ENCODE data around the gene FKBP9.
"Not testable (repeated sequence)": the region's sequence is repeated elsewhere in the genome, so short reads cannot be mapped to it uniquely, and the experiment has no call there.

FKBP9 gene

GRCh38 chr7:32957326-32958045 is at the start of gene FKBP9:
Gene FKBP9, plus strand, starts transcription at chr7:32957440. Its CDS starts 134 bp downstream, at chr7:32957574.
- no peak for DNase-seq (ENCODE audit: low read depth, low spot score)

DNA sequence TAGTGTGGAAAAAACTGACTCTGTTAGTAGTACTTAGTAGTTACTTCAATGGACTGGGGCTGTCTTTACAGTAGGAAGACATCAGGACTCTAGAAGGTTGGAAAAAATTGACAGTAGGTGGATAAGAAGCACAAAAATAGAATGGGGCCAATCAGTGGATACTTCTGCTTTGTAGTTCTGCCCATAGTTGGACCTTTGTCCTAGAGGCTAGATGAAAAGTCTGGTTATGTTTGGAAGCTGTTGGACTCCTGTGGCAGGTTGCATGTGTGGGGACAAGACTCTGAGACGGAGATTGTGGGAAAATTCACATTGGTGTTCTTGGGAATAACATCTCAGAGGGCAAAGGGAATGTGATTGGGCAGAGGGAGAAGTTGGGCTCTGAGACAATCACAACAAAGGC is 47.0 kb upstream of the FKBP9 start:
- DNase-seq (ENCODE audit: low read depth, low spot score) = no peak

DNA sequence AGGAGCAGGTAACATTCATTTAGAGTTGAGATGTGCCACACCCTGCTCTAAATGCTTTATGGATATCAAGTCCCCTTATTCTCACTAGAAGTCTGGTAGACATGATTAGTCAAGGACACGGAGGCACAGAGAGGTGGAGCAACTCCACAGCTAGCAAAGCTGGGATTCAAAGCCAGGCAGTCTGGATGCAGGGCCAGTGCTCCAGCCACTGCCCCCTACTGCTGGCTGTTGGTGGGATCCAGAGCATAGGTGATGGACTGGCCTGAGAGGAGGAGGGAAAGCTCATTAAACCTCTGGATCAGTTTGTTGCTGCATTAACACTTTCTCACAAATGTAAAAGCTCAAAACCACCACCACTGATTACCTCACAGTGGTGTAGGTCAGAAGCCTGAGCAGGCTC is 43.1 kb upstream of the FKBP9 start:
- no peak for DNase-seq (ENCODE audit: low read depth, low spot score)

DNA sequence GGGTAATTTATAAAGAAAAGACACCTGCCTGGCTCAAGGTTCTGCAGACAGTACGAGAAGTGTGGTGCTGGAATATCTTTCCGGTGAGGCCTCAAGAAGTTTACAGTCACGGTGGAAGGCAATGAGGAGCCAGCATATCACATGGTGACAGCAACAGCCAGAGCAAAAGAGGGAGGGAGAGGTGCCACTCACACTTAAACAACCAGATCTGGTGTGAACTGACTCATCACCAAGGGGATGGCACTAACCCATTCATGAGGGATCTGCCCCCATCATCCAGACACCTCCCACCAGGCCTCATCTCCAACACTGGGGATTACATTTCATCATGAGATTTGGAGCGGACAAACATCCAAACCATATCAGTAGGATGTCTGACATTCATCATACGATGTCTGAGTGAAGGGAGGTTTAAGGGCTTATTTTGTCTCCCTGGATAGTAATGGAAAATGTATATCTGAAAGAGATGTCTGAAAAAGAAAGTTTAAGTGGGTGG is 42.2 kb upstream of the FKBP9 start:
- DNase-seq (ENCODE audit: low read depth, low spot score) = no peak

DNA sequence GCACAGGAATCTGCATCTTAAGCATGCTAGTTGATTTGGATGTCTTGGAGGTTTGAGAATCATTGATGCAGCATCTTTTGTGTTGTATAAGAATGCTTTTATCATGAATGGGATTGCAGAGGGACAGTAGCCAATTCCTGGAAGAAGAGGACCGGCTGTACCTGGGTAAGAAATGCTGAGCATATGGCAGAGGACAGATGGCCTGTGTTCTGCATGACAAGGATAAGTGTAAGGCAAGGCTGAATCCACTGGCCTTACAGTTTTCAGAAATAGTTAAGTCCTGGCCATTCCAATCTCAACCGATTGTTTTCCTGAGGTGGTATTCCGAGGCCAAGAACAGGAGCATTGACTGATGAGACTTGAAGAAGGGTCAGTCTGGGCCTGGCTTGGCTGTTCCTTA is 41.2 kb upstream of the FKBP9 start:
- no peak for DNase-seq (ENCODE audit: low read depth, low spot score)

DNA sequence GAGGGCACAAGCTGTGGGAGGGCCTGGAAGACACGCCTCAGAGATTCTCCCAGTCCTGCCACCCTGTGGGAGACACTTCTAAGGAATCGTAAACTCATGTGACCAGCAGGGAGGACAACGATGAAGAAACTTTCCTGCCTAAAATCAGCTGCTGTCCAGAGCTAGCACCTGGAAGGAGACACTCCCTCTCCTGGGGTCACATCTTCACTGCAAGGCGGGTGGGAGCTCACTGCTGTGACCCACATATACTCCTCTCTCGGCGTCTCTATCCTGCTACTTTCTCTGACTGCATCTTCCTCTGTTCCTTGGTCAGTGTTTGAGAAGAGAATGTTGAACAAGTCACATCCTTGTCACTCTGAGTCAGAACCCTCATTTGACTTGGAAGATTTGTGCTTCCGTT is 40.2 kb upstream of the FKBP9 start:
- DNase-seq (ENCODE audit: low read depth, low spot score) = not testable (repeated sequence)

- no peak for DNase-seq (ENCODE audit: low read depth, low spot score)
Measured at GRCh38 chr7:32921896-32922295, 35.3 kb upstream of the FKBP9 start.

DNA sequence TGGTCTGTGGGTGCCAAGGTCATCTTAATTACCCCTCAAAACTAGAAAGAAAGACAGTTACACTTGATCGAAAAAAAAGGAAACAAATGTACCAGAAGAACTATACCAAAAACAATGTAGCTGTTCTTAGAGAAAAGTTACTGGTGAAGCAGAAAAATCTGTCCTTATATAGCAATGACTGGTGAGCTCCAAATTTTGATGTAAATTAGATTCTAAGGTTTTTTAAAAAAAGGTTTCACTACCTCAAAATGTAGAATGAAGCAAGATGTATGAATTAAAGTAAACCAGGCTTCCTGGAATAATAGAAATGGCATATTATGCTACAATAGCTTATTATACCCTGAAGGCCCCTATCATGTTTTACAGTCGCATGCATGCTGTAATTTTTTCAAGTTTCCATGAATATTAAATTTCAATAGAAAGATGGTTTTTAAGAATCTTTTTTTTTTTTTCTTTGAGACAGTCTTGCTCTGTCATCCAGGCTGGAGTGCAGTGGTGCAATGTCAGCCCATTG is 28.4 kb upstream of the FKBP9 start:
- no peak for DNase-seq (ENCODE audit: low read depth, low spot score)

GRCh38 chr7:32929430-32930143 is 27.7 kb upstream of the FKBP9 start:
- no peak for DNase-seq (ENCODE audit: low read depth, low spot score)

DNA sequence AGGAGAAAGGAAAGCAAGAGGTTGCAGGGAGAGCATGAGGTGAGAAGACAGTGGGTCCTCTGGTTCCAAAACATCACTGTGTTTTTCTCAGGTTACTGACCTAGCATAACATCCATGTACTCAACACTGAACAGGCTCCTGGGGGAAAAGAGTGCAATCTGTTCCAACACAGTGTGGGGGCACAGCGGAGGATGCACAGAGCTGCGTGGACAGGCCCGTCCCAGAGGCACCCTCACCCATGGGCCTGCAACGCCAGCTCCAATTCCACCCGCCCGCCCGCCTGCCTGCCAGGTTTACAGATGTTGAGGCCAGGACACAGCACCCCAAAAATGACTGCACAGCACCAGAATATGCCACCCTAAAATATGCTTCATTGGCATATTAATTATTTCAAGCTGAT is 26.9 kb upstream of the FKBP9 start:
- DNase-seq (ENCODE audit: low read depth, low spot score) = no peak

- no peak for DNase-seq (ENCODE audit: low read depth, low spot score)
Measured at GRCh38 chr7:32935558-32935957, 21.7 kb upstream of the FKBP9 start.

GRCh38 chr7:32936689-32937088 is 20.6 kb upstream of the FKBP9 start:
- DNase-seq (ENCODE audit: low read depth, low spot score) = no peak

GRCh38 chr7:32937344-32938174 is 19.7 kb upstream of the FKBP9 start:
- no peak for DNase-seq (ENCODE audit: low read depth, low spot score)

GRCh38 chr7:32941181-32941580 is 16.1 kb upstream of the FKBP9 start:
- no peak for DNase-seq (ENCODE audit: low read depth, low spot score)

- no peak for DNase-seq (ENCODE audit: low read depth, low spot score)
Measured at GRCh38 chr7:32941681-32942414, 15.4 kb upstream of the FKBP9 start.

DNA sequence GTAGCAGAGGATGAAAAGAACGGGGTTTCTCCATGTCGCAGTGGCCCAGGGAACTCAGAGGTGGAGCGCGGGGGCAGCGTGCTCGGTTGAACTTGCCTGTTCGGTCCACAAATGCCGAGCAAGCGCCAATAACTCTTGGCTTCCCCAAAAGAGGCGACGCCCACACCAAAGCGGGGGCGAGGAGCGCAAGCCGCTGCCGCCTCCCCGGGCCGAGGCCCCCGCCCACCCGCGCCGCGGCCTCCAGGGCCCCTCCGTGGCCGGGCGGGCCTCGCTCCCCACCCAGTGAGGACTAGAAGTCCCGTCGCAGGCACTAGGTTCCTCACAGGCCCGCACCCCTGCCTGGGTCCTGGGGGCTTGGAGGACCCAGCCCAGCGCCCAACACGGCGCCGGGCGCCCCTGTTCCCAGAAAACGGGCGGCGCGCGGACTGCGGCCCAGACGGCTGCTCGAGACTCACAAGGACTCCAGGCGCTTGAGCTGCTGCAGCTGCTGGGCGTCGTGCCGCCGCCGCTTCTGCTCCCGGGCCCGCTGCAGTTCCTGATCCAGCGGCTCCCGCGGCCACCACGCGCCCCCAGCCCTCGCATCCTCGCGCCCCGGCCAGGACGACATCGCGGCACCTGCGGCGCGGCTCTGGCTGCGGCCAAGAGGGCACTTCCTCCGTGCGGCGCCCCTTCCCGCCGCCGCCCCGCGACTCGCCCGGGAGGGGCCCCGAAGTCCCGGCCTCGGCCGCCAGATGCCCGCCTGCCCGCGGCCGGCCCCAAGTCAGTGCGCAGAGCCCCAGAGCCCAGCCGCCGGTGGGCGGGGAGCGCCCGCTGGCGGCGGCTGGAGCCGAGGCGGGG is 14.6 kb upstream of the FKBP9 start:
- DNase-seq (ENCODE audit: low read depth, low spot score) = no peak

GRCh38 chr7:32943252-32944030 is 13.8 kb upstream of the FKBP9 start:
- no peak for DNase-seq (ENCODE audit: low read depth, low spot score)

GRCh38 chr7:32947420-32947983 is 9.7 kb upstream of the FKBP9 start:
- DNase-seq (ENCODE audit: low read depth, low spot score) = no peak

GRCh38 chr7:32948202-32948601 is 9.0 kb upstream of the FKBP9 start:
- DNase-seq (ENCODE audit: low read depth, low spot score) = no peak

Measured in brain pericyte (primary cell).